ENCODE data around the gene THAP10.

The THAP10 gene

DNA sequence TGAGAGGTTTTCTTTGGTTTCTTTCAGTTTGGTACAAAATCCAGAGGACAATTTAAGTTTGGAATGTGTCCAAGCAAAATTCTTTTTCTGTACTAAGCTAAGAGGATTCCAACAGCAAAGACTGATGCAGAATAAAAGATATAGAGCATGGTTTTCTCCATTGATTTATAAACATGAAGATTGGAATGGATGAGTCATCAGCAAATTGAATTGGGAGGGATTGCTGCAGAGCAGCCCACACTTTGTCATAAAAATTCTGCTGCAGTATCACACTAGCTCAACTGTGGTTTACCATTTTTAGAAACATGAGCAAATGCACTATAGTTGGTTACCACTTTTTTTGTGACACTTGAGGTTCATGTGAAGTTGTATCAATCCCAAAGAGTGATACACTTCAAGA lies 22.2 kb downstream of the THAP10 start:
- Histone ChIP-seq H3K4me2 (ENCODE audit: low read length) (no peak overlapping the region), H3K9me3 (ENCODE audit: low read length) (no peaks in the 10 kb centered on the region), H3K4me1 (ENCODE audit: insufficient read depth, low read length, severe bottlenecking) (no peaks in the 10 kb centered on the region), H3K9ac (ENCODE audit: low read length) (no peak overlapping the region), H3K36me3 (ENCODE audit: insufficient read depth, low read length) (no peaks in the 10 kb centered on the region), H3K79me2 (ENCODE audit: insufficient read depth, low read length) (no peaks in the 10 kb centered on the region), H3K4me3 (ENCODE audit: low read depth, low read length, poor library complexity, severe bottlenecking) (no peak overlapping the region), H4K20me1 (ENCODE audit: insufficient read depth, low read length) (no peaks in the 10 kb centered on the region), H3K9me2 (ENCODE audit: low read depth, low read length) (no peaks in the 10 kb centered on the region), H3K27me3 (ENCODE audit: insufficient read depth, low read length) (no peaks in the 10 kb centered on the region), H3F3A (ENCODE audit: insufficient read depth, low read length) (no peaks in the 10 kb centered on the region), H3K27ac (ENCODE audit: low read depth, low read length, poor library complexity, severe bottlenecking) (no peak overlapping the region), H2AFZ (ENCODE audit: low read length) (no peak overlapping the region)
- TF ChIP-seq EZH2 (IDR thresholded peaks at IDR 0.05; ENCODE audit: borderline replicate concordance, low read length) (no peak), CTCF (IDR thresholded peaks at IDR 0.05; ENCODE audit: low read length) (no peak)

DNA sequence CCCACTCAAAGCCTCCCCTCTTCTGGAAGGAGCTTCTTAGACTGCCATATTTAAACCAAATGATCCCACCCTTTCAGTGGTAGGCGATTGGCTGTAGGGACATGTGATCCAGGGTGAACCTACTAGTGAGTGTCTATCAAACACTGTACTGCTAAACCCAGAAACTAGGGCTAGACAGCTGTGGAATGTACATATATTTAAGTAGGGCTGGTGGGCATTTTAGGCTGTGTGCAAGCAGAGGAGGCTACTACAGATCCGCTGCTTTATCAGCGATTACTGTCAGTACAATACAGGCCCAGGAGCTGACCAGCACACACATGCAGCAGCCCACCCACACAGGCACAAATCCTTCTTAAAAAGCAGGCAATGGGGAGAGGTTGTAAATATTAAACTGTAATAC lies 22.9 kb downstream of the THAP10 start:
- Histone ChIP-seq H3K4me3 (ENCODE audit: low read depth, low read length, poor library complexity, severe bottlenecking) (no peak overlapping the region), H3K9me2 (ENCODE audit: low read depth, low read length) (no peaks in the 10 kb centered on the region), H3K27ac (ENCODE audit: low read depth, low read length, poor library complexity, severe bottlenecking) (no peak overlapping the region), H3K9me3 (ENCODE audit: low read length) (no peaks in the 10 kb centered on the region), H3K27me3 (ENCODE audit: insufficient read depth, low read length) (no peaks in the 10 kb centered on the region), H4K20me1 (ENCODE audit: insufficient read depth, low read length) (no peaks in the 10 kb centered on the region), H3K9ac (ENCODE audit: low read length) (no peak overlapping the region), H3K4me2 (ENCODE audit: low read length) (no peak overlapping the region), H3K4me1 (ENCODE audit: insufficient read depth, low read length, severe bottlenecking) (no peaks in the 10 kb centered on the region), H3K79me2 (ENCODE audit: insufficient read depth, low read length) (no peaks in the 10 kb centered on the region), H2AFZ (ENCODE audit: low read length) (no peak overlapping the region), H3F3A (ENCODE audit: insufficient read depth, low read length) (no peaks in the 10 kb centered on the region), H3K36me3 (ENCODE audit: insufficient read depth, low read length) (no peaks in the 10 kb centered on the region)
- TF ChIP-seq EZH2 (IDR thresholded peaks at IDR 0.05; ENCODE audit: borderline replicate concordance, low read length), result no peak
- no peak for TF ChIP-seq CTCF (IDR thresholded peaks at IDR 0.05; ENCODE audit: low read length)

DNA sequence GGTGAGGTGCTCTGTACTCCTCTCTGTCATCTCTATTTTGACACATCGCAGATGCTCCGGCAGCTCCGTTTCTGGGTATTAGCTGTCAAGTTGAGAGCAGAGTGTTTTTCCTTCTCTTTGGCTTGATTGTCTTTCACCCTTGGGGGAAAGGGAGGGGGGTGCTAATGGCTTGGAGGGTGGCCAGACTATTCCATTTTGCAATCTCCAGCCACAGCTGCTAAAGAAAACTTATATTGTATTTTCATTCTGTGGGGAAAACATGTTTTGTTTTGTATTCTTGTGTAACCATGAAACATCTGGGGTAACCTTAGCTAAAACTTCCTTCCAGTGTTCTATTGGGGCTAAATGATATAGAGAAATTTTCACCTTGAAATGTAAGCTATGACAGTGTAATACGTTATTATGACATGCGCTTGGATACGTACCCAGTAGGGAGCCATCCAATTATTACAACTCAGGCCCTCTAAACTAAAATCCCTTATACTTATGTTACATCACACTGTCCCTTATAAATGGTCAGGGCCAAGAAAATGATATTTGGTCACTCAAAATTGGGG lies 24.2 kb downstream of the THAP10 start:
- Histone ChIP-seq H3K4me2 (ENCODE audit: low read length) (no peak overlapping the region), H3K9me3 (ENCODE audit: low read length) (no peaks in the 10 kb centered on the region), H4K20me1 (ENCODE audit: insufficient read depth, low read length) (no peaks in the 10 kb centered on the region), H3K4me3 (ENCODE audit: low read depth, low read length, poor library complexity, severe bottlenecking) (no peak overlapping the region), H3K4me1 (ENCODE audit: insufficient read depth, low read length, severe bottlenecking) (no peaks in the 10 kb centered on the region), H3K27me3 (ENCODE audit: insufficient read depth, low read length) (no peaks in the 10 kb centered on the region), H3K27ac (ENCODE audit: low read depth, low read length, poor library complexity, severe bottlenecking) (no peak overlapping the region), H3K9ac (ENCODE audit: low read length) (no peak overlapping the region), H3F3A (ENCODE audit: insufficient read depth, low read length) (no peaks in the 10 kb centered on the region), H3K9me2 (ENCODE audit: low read depth, low read length) (no peaks in the 10 kb centered on the region), H3K79me2 (ENCODE audit: insufficient read depth, low read length) (no peaks in the 10 kb centered on the region), H2AFZ (ENCODE audit: low read length) (no peak overlapping the region), H3K36me3 (ENCODE audit: insufficient read depth, low read length) (no peaks in the 10 kb centered on the region)
- no peak for TF ChIP-seq CTCF (IDR thresholded peaks at IDR 0.05; ENCODE audit: low read length)
- no peak for TF ChIP-seq EZH2 (IDR thresholded peaks at IDR 0.05; ENCODE audit: borderline replicate concordance, low read length)
